ENCODE results near the gene PLXNB3.

Gene PLXNB3

GRCh38 chrX:153799326-153799725, 35.3 kb downstream of the PLXNB3 start:
- peaks cover 38% of the 10 kb centered on the region for H3K36me3 ChIP-seq (ENCODE audit: insufficient read depth, insufficient read length, low read length)
- no peak overlapping the region for H3K4me3 ChIP-seq (ENCODE audit: insufficient read length, low read depth)
- H3K27me3 ChIP-seq (ENCODE audit: insufficient read depth, insufficient read length), result no peaks in the 10 kb centered on the region
- no peak for DNase-seq (ENCODE audit: low read depth, low spot score)
- no peaks in the 10 kb centered on the region for H3K9me3 ChIP-seq (ENCODE audit: insufficient read depth, low read length)
- peaks cover 2% of the 10 kb centered on the region for H3K4me1 ChIP-seq (ENCODE audit: insufficient read depth, insufficient read length)
- no peak overlapping the region for H3K9ac ChIP-seq (ENCODE audit: insufficient read length, low read depth)
- TF ChIP-seq SUZ12 (IDR thresholded peaks at IDR 0.05; ENCODE audit: extremely low read depth, insufficient read depth, insufficient read length), result no peak
- no peak for TF ChIP-seq YY1 (IDR thresholded peaks at IDR 0.05; ENCODE audit: insufficient read depth, insufficient read length)
- no peak for TF ChIP-seq ZNF274 (IDR thresholded peaks at IDR 0.05; ENCODE audit: low read depth, low read length)

- no peaks in the 10 kb centered on the region for H3K9me3 ChIP-seq (ENCODE audit: insufficient read depth, low read length)
- H3K36me3 ChIP-seq (ENCODE audit: insufficient read depth, insufficient read length, low read length), result peaks cover 38% of the 10 kb centered on the region
- no peak for DNase-seq (ENCODE audit: low read depth, low spot score)
- no peak for TF ChIP-seq ZNF274 (IDR thresholded peaks at IDR 0.05; ENCODE audit: low read depth, low read length)
- TF ChIP-seq SUZ12 (IDR thresholded peaks at IDR 0.05; ENCODE audit: extremely low read depth, insufficient read depth, insufficient read length), result no peak
- no peak for TF ChIP-seq YY1 (IDR thresholded peaks at IDR 0.05; ENCODE audit: insufficient read depth, insufficient read length)
- H3K4me1 ChIP-seq (ENCODE audit: insufficient read depth, insufficient read length), result peaks cover 2% of the 10 kb centered on the region
- H3K9ac ChIP-seq (ENCODE audit: insufficient read length, low read depth), result no peak overlapping the region
- no peaks in the 10 kb centered on the region for H3K27me3 ChIP-seq (ENCODE audit: insufficient read depth, insufficient read length)
- H3K4me3 ChIP-seq (ENCODE audit: insufficient read length, low read depth), result no peak overlapping the region
These were observed 36.2 kb downstream of the PLXNB3 start for GRCh38 chrX:153800177-153800722.

GRCh38 chrX:153800746-153801145, 36.7 kb downstream of the PLXNB3 start:
- H3K9me3 ChIP-seq (ENCODE audit: insufficient read depth, low read length), result no peaks in the 10 kb centered on the region
- no peak overlapping the region for H3K9ac ChIP-seq (ENCODE audit: insufficient read length, low read depth)
- peaks cover 2% of the 10 kb centered on the region for H3K4me1 ChIP-seq (ENCODE audit: insufficient read depth, insufficient read length)
- no peak overlapping the region for H3K4me3 ChIP-seq (ENCODE audit: insufficient read length, low read depth)
- no peak for DNase-seq (ENCODE audit: low read depth, low spot score)
- no peaks in the 10 kb centered on the region for H3K27me3 ChIP-seq (ENCODE audit: insufficient read depth, insufficient read length)
- TF ChIP-seq SUZ12 (IDR thresholded peaks at IDR 0.05; ENCODE audit: extremely low read depth, insufficient read depth, insufficient read length) (no peak), YY1 (IDR thresholded peaks at IDR 0.05; ENCODE audit: insufficient read depth, insufficient read length) (no peak), ZNF274 (IDR thresholded peaks at IDR 0.05; ENCODE audit: low read depth, low read length) (no peak)
- H3K36me3 ChIP-seq (ENCODE audit: insufficient read depth, insufficient read length, low read length), result peaks cover 35% of the 10 kb centered on the region

- Histone ChIP-seq H3K4me1 (ENCODE audit: insufficient read depth, insufficient read length) (no peaks in the 10 kb centered on the region), H3K27me3 (ENCODE audit: insufficient read depth, insufficient read length) (no peaks in the 10 kb centered on the region), H3K36me3 (ENCODE audit: insufficient read depth, insufficient read length, low read length) (peaks cover 27% of the 10 kb centered on the region)
These were observed 37.6 kb downstream of the PLXNB3 start for GRCh38 chrX:153801669-153802068.

GRCh38 chrX:153802513-153803045, 38.5 kb downstream of the PLXNB3 start:
- Histone ChIP-seq H3K4me3 (ENCODE audit: insufficient read length, low read depth) (no peak overlapping the region), H3K36me3 (ENCODE audit: insufficient read depth, insufficient read length, low read length) (peaks cover 18% of the 10 kb centered on the region), H3K9ac (ENCODE audit: insufficient read length, low read depth) (no peak overlapping the region), H3K27me3 (ENCODE audit: insufficient read depth, insufficient read length) (no peaks in the 10 kb centered on the region), H3K4me1 (ENCODE audit: insufficient read depth, insufficient read length) (no peaks in the 10 kb centered on the region), H3K9me3 (ENCODE audit: insufficient read depth, low read length) (no peaks in the 10 kb centered on the region)
- DNase-seq (ENCODE audit: low read depth, low spot score), result no peak
- TF ChIP-seq YY1 (IDR thresholded peaks at IDR 0.05; ENCODE audit: insufficient read depth, insufficient read length) (no peak), SUZ12 (IDR thresholded peaks at IDR 0.05; ENCODE audit: extremely low read depth, insufficient read depth, insufficient read length) (no peak), ZNF274 (IDR thresholded peaks at IDR 0.05; ENCODE audit: low read depth, low read length) (no peak)

More at GRCh38 chrX:153801669-153802068, 37.6 kb downstream of the PLXNB3 start:
- Histone ChIP-seq H3K9ac (ENCODE audit: insufficient read length, low read depth) (no peak overlapping the region), H3K4me3 (ENCODE audit: insufficient read length, low read depth) (no peak overlapping the region), H3K9me3 (ENCODE audit: insufficient read depth, low read length) (no peaks in the 10 kb centered on the region)
- no peak for TF ChIP-seq SUZ12 (IDR thresholded peaks at IDR 0.05; ENCODE audit: extremely low read depth, insufficient read depth, insufficient read length)
- no peak for TF ChIP-seq ZNF274 (IDR thresholded peaks at IDR 0.05; ENCODE audit: low read depth, low read length)
- TF ChIP-seq YY1 (IDR thresholded peaks at IDR 0.05; ENCODE audit: insufficient read depth, insufficient read length), result no peak
- no peak for DNase-seq (ENCODE audit: low read depth, low spot score)

GRCh38 chrX:153803211-153804099, 39.4 kb downstream of the PLXNB3 start:
- H3K9me3 ChIP-seq (ENCODE audit: insufficient read depth, low read length), result no peaks in the 10 kb centered on the region
- TF ChIP-seq ZNF274 (IDR thresholded peaks at IDR 0.05; ENCODE audit: low read depth, low read length) (no peak), YY1 (IDR thresholded peaks at IDR 0.05; ENCODE audit: insufficient read depth, insufficient read length) (no peak), SUZ12 (IDR thresholded peaks at IDR 0.05; ENCODE audit: extremely low read depth, insufficient read depth, insufficient read length) (no peak)
- H3K36me3 ChIP-seq (ENCODE audit: insufficient read depth, insufficient read length, low read length), result peaks cover 11% of the 10 kb centered on the region

GRCh38 chrX:153804100-153804595, 40.1 kb downstream of the PLXNB3 start:
- Histone ChIP-seq H3K4me3 (ENCODE audit: insufficient read length, low read depth) (no peak overlapping the region), H3K27me3 (ENCODE audit: insufficient read depth, insufficient read length) (no peaks in the 10 kb centered on the region), H3K9ac (ENCODE audit: insufficient read length, low read depth) (no peak overlapping the region), H3K36me3 (ENCODE audit: insufficient read depth, insufficient read length, low read length) (peaks cover 5% of the 10 kb centered on the region), H3K9me3 (ENCODE audit: insufficient read depth, low read length) (no peaks in the 10 kb centered on the region), H3K4me1 (ENCODE audit: insufficient read depth, insufficient read length) (no peaks in the 10 kb centered on the region)
- no peak for DNase-seq (ENCODE audit: low read depth, low spot score)
- TF ChIP-seq ZNF274 (IDR thresholded peaks at IDR 0.05; ENCODE audit: low read depth, low read length) (no peak), SUZ12 (IDR thresholded peaks at IDR 0.05; ENCODE audit: extremely low read depth, insufficient read depth, insufficient read length) (no peak), YY1 (IDR thresholded peaks at IDR 0.05; ENCODE audit: insufficient read depth, insufficient read length) (no peak)

More at GRCh38 chrX:153803211-153804099, 39.4 kb downstream of the PLXNB3 start:
- no peak for DNase-seq (ENCODE audit: low read depth, low spot score)
- Histone ChIP-seq H3K4me1 (ENCODE audit: insufficient read depth, insufficient read length) (no peaks in the 10 kb centered on the region), H3K27me3 (ENCODE audit: insufficient read depth, insufficient read length) (no peaks in the 10 kb centered on the region), H3K4me3 (ENCODE audit: insufficient read length, low read depth) (no peak overlapping the region), H3K9ac (ENCODE audit: insufficient read length, low read depth) (no peak overlapping the region)
